ENCODE data around the gene DHRS7B.

The DHRS7B gene

DNA sequence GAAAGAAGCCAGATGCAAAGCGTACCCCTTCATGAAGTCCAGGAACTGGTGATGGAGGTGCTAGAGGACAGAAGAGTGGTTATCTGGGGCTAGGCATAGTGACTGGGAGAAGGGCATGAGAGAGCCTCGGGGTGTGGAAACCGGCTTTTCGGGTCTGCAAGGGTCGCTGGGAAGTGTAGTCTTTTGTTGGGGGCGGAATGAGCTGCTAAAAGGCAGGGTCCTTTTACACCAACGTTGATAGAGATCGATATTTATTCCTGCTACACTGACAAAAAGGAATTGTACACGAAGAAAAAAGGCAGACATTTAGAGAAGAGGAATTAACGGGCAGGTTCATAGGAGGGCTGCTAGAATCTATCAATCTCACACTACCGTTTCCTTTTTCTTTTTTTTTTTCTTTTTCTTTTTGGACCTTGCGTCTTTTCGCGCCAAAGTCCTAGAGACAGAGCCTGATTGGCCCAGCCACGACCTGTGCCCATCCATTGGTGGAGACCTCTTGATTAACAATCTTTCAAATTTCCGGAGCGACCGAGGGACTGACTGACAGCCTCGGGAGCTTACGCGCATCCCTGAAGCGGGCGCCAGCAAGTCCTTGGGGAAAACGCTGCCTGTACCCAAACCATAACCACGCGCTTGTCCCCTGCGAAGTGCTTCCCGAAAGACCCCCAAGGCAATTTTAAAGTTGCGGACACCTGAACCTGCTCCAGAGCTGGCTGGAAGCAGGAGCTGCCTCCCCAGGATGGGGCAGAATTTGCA is 27.7 kb upstream of the DHRS7B start:
- Histone ChIP-seq H3K4me2 (ENCODE audit: low read length) (peak overlapping the region; percentile 72), H2AFZ (peak overlapping the region; percentile 67), H3K79me2 (no peaks in the 10 kb centered on the region), H3K9ac (no peak overlapping the region), H3K4me1 (no peaks in the 10 kb centered on the region), H3K27me3 (ENCODE audit: control insufficient read depth, insufficient read depth, low read length) (no peaks in the 10 kb centered on the region), H3K36me3 (ENCODE audit: control insufficient read depth, insufficient read depth, low read length) (no peaks in the 10 kb centered on the region), H3K9me3 (ENCODE audit: control insufficient read depth, low read length) (no peaks in the 10 kb centered on the region), H3K27ac (no peak overlapping the region), H3K4me3 (ENCODE audit: low read depth, low read length) (peak overlapping the region; percentile 61)
- TF ChIP-seq, protein P1, sequence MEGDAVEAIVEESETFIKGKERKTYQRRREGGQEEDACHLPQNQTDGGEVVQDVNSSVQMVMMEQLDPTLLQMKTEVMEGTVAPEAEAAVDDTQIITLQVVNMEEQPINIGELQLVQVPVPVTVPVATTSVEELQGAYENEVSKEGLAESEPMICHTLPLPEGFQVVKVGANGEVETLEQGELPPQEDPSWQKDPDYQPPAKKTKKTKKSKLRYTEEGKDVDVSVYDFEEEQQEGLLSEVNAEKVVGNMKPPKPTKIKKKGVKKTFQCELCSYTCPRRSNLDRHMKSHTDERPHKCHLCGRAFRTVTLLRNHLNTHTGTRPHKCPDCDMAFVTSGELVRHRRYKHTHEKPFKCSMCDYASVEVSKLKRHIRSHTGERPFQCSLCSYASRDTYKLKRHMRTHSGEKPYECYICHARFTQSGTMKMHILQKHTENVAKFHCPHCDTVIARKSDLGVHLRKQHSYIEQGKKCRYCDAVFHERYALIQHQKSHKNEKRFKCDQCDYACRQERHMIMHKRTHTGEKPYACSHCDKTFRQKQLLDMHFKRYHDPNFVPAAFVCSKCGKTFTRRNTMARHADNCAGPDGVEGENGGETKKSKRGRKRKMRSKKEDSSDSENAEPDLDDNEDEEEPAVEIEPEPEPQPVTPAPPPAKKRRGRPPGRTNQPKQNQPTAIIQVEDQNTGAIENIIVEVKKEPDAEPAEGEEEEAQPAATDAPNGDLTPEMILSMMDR (IDR thresholded peaks at IDR 0.05), result no peak

DNA sequence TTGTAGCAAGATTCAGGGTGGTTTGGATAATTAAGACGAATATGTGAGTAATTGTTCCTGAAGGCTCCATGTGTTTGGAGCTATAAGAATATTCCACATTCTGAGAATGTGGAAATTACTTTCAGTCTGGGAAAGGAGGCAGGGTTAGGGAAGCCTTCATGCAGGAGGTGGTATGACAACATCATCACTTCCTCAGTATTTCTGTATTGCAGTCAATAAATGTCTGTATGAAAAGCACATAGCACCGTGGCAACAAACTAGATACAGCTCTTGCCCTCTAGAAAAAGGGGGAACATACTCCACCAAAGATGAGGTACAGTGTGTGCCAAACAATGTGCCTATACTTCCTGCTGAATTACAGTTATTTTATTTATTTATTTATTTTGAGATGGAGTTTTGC is 26.1 kb upstream of the DHRS7B start:
- Histone ChIP-seq H3K9ac (no peak overlapping the region), H2AFZ (no peak overlapping the region), H3K4me3 (ENCODE audit: low read depth, low read length) (no peak overlapping the region), H3K27ac (no peak overlapping the region), H3K36me3 (ENCODE audit: control insufficient read depth, insufficient read depth, low read length) (no peaks in the 10 kb centered on the region), H3K9me3 (ENCODE audit: control insufficient read depth, low read length) (no peaks in the 10 kb centered on the region), H3K4me1 (no peaks in the 10 kb centered on the region), H3K27me3 (ENCODE audit: control insufficient read depth, insufficient read depth, low read length) (no peaks in the 10 kb centered on the region), H3K4me2 (ENCODE audit: low read length) (no peak overlapping the region), H3K79me2 (no peaks in the 10 kb centered on the region)
- TF ChIP-seq, protein P1 (IDR thresholded peaks at IDR 0.05), result no peak

DNA sequence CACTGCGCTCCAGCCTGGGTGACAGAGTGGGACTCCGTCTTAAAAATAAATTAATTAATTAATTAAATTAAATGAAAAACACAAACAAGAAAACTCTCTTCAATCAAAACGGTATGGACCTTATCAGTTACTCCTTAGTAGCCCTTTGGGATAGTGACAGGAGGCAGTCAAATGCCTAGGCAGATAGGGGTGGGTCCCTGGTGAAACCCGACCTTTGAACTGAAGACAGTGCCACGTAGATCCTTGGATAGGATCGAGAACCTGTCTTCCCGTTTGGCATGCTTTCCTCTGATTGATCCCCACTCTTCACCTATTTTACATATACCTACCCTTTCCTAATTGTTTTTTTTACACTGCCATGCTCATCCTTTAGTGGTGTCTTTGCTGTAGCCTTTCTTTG is 22.2 kb upstream of the DHRS7B start:
- no peak overlapping the region for H3K4me2 ChIP-seq (ENCODE audit: low read length)
- H3K79me2 ChIP-seq, result no peaks in the 10 kb centered on the region
- no peak overlapping the region for H3K27ac ChIP-seq
- peaks cover 3% of the 10 kb centered on the region for H3K4me1 ChIP-seq
- no peak overlapping the region for H3K9ac ChIP-seq
- no peak overlapping the region for H2AFZ ChIP-seq
- no peaks in the 10 kb centered on the region for H3K27me3 ChIP-seq (ENCODE audit: control insufficient read depth, insufficient read depth, low read length)
- H3K9me3 ChIP-seq (ENCODE audit: control insufficient read depth, low read length), result no peaks in the 10 kb centered on the region
- H3K4me3 ChIP-seq (ENCODE audit: low read depth, low read length), result no peak overlapping the region
- no peaks in the 10 kb centered on the region for H3K36me3 ChIP-seq (ENCODE audit: control insufficient read depth, insufficient read depth, low read length)
- TF ChIP-seq, protein P1 (IDR thresholded peaks at IDR 0.05), result no peak

DNA sequence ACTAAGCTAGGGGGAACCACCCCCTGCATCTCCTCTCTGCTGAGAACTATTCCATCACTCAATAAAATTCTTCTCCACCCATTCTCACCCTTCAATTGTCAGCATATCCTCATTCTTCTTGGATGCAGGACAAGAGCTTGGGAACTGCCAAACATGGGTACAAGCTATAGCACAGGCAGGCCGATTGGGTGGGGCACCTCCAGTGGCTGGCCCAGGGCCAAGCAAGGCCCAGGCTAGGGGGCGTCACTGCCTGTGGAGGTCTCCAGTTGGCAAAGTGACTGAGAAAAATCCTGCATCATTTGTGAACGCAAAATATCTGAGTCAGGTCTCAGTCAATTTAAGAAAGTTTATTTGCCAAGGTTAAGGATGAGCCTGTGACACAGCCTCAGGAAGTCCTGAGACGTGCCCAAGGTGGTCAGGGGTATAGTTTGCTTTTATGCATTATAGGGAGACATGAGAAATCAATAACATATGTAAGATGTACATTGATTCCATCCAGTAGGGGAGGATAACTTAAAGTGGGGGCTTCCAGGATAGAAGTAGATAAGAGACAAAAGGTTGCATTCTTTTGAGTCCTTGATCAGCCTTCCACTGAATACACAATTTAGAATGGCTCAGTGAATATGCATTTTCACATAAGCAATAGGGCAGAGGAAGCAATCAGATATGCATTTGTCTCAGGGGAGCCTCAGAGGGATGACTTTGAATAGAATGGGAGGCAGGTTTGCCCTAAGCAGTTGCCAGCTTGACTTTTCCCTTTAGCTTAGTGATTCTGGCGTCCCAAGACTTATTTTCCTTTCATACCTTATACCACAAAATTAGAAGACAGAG is 21.5 kb upstream of the DHRS7B start:
- no peaks in the 10 kb centered on the region for H3K36me3 ChIP-seq (ENCODE audit: control insufficient read depth, insufficient read depth, low read length)
- H3K79me2 ChIP-seq, result no peaks in the 10 kb centered on the region
- H3K4me3 ChIP-seq (ENCODE audit: low read depth, low read length), result no peak overlapping the region
- no peaks in the 10 kb centered on the region for H3K9me3 ChIP-seq (ENCODE audit: control insufficient read depth, low read length)
- no peak overlapping the region for H3K9ac ChIP-seq
- H3K27ac ChIP-seq, result no peak overlapping the region
- TF ChIP-seq, protein P1 (IDR thresholded peaks at IDR 0.05), result no peak
- H3K27me3 ChIP-seq (ENCODE audit: control insufficient read depth, insufficient read depth, low read length), result no peaks in the 10 kb centered on the region
- peaks cover 3% of the 10 kb centered on the region for H3K4me1 ChIP-seq
- H3K4me2 ChIP-seq (ENCODE audit: low read length), result no peak overlapping the region
- H2AFZ ChIP-seq, result no peak overlapping the region

Data from parathyroid adenoma (tissue), 2 donors.